ENCODE measurements around the gene SEMA3G.

SEMA3G gene

GRCh38 chr3:52444860-52445793 is at the start of gene SEMA3G:
Gene SEMA3G (minus strand): TSS chr3:52445103. CDS start chr3:52445027, 76 bp downstream.
- DNase-seq: peak; percentile 81

- DNase-seq: no peak
Observed at GRCh38 chr3:52494445-52494844, 49.5 kb upstream of the SEMA3G start.

GRCh38 chr3:52493232-52494017 is 48.5 kb upstream of the SEMA3G start:
- no peak for DNase-seq

GRCh38 chr3:52492059-52492458 is 47.2 kb upstream of the SEMA3G start:
- no peak for DNase-seq

GRCh38 chr3:52490939-52491526 is 46.1 kb upstream of the SEMA3G start:
- no peak for DNase-seq

- no peak for DNase-seq
Observed at GRCh38 chr3:52490035-52490938, 45.4 kb upstream of the SEMA3G start.

- DNase-seq: no peak
Observed at GRCh38 chr3:52489453-52489852, 44.5 kb upstream of the SEMA3G start.

GRCh38 chr3:52488746-52489145 is 43.8 kb upstream of the SEMA3G start:
- DNase-seq: no peak

- DNase-seq: no peak
Observed at GRCh38 chr3:52487788-52488691, 43.1 kb upstream of the SEMA3G start.

- DNase-seq: no peak
Observed at GRCh38 chr3:52487050-52487787, 42.3 kb upstream of the SEMA3G start.

- no peak for DNase-seq
Observed at GRCh38 chr3:52484680-52485461, 40.0 kb upstream of the SEMA3G start.

GRCh38 chr3:52483577-52484381 is 38.9 kb upstream of the SEMA3G start:
- DNase-seq: no peak

- no peak for DNase-seq
Observed at GRCh38 chr3:52483081-52483480, 38.2 kb upstream of the SEMA3G start.

- DNase-seq: no peak
Observed at GRCh38 chr3:52481819-52482521, 37.1 kb upstream of the SEMA3G start.

GRCh38 chr3:52480768-52481715 is 36.1 kb upstream of the SEMA3G start:
- no peak for DNase-seq

- no peak for DNase-seq
Observed at GRCh38 chr3:52479877-52480575, 35.1 kb upstream of the SEMA3G start.
